NCI-H128 (cell line): ENCODE results near the gene EYA2.
"Not testable (repeated sequence)": the region's sequence is repeated elsewhere in the genome, so short reads cannot be mapped to it uniquely, and the experiment has no call there.

Experiments used
- DNase-seq: peaks from one replicate; lab custom pipeline; 2025; ENCODE audit not compliant: unreplicated experiment; lab: John Stamatoyannopoulos, UW

Gene EYA2

GRCh38 chr20:46929902-46930301, 35.3 kb downstream of the EYA2 start:
- DNase-seq = no peak

GRCh38 chr20:46930640-46931339, 36.1 kb downstream of the EYA2 start:
- no peak for DNase-seq

- no peak for DNase-seq
Observed at GRCh38 chr20:46931699-46932098, 37.1 kb downstream of the EYA2 start.

GRCh38 chr20:46932439-46932838, 37.8 kb downstream of the EYA2 start:
- not testable (repeated sequence) for DNase-seq

- no peak for DNase-seq
Observed at GRCh38 chr20:46933150-46933549, 38.5 kb downstream of the EYA2 start.

GRCh38 chr20:46934746-46935287, 40.2 kb downstream of the EYA2 start:
- DNase-seq = no peak

GRCh38 chr20:46935394-46936017, 40.9 kb downstream of the EYA2 start:
- no peak for DNase-seq

GRCh38 chr20:46936415-46937156, 41.9 kb downstream of the EYA2 start:
- DNase-seq = no peak

GRCh38 chr20:46937157-46937523, 42.5 kb downstream of the EYA2 start:
- no peak for DNase-seq

- no peak for DNase-seq
Observed at GRCh38 chr20:46937533-46938226, 43.0 kb downstream of the EYA2 start.

GRCh38 chr20:46938434-46938833, 43.8 kb downstream of the EYA2 start:
- no peak for DNase-seq

GRCh38 chr20:46939031-46939965, 44.7 kb downstream of the EYA2 start:
- DNase-seq = no peak

- DNase-seq = no peak
Observed at GRCh38 chr20:46940616-46941015, 46.0 kb downstream of the EYA2 start.

GRCh38 chr20:46941404-46941803, 46.8 kb downstream of the EYA2 start:
- DNase-seq = no peak

- no peak for DNase-seq
Observed at GRCh38 chr20:46943861-46944591, 49.4 kb downstream of the EYA2 start.

GRCh38 chr20:46945465-46945864, 50.8 kb downstream of the EYA2 start:
- DNase-seq = no peak

GRCh38 chr20:46946181-46946624, 51.6 kb downstream of the EYA2 start:
- DNase-seq = no peak

- DNase-seq = no peak
Observed at GRCh38 chr20:46946796-46947195, 52.2 kb downstream of the EYA2 start.

- DNase-seq = no peak
Observed at GRCh38 chr20:46948081-46948480, 53.4 kb downstream of the EYA2 start.
